GOT3 (cell line): ENCODE measurements around the gene RGR.

Experiments
- DNase-seq: peaks from one replicate; lab custom pipeline; 2025; ENCODE audit warnings: mixed read lengths; lab: John Stamatoyannopoulos, UW

Gene RGR

GRCh38 chr10:84244651-84245270, at the start of gene RGR:
Gene RGR (plus strand): TSS chr10:84245053. CDS start chr10:84245091, 38 bp downstream.
- DNase-seq, result no peak

DNA sequence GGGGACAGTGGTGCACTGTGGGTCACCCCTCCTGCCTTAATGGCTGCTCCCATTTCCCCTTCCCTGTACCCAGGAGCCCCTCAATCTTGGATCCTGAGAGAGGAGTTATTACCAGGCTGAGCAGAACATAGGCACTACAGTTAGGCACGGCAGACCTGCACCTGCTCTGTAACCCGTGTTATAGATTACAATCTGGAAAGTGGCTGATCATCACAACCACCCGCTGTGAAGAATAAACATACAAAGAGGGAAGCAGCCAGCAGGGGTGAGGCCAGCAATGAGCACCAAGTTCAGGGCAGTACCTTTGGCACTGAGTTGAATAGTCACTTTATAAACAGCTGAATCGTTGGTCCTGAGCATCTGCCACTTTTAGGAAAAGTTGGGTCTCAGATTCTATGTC, 48.8 kb upstream of the RGR start:
- DNase-seq, result no peak

- no peak for DNase-seq
These were observed 47.9 kb upstream of the RGR start for GRCh38 chr10:84196941-84197340.

DNA sequence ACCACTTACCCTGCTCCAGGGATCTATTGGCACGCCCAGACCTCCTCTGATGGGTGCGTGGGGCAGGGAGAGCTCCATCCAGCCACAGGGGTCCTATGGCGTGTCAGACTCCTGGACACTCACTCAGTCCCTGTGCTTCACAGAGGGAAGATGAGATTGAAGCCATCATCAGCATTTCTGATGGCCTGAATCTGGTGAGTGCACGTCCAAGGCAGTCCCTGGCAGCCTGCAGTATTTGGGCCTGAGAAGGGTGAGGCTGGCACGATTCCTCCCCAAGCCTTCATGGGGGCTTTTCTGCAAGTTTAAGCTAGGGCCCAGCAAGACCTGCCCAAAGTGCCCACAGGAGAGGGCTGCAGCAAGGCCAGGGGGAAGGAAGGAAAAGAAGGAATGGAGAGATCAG, 47.2 kb upstream of the RGR start:
- DNase-seq, result no peak

DNA sequence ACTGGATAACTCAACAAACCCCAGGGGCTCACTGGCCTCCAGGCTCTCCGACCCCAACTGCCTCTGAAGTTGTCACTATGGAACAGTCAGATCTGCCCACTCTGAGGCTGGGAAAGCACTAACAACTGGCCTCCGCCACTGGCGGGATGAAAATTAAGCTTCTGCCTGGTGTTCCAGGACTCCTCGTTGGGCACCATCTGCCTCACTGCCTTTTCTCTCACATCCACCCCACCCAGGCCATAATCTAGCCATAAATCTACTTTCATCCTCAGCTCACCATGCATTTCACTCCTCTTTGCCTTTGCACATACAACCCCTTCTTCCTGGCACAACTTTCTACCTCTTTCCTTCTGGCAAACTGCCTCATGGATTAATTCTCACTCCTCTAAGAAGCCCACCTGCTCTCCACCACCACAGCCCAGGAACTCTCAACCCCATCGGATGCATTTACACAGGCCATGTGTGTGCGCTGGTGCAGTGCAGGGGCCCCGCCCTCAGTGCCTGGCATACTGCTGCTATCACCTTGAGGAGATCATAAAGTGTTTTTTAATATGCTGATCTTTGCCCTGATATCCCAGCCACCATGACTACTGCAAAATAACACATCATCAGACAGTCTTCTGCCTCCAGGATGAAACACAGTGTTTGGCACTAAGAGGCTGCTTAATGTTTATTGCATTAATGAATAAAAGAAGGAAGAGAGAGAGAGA, 46.5 kb upstream of the RGR start:
- no peak for DNase-seq

DNA sequence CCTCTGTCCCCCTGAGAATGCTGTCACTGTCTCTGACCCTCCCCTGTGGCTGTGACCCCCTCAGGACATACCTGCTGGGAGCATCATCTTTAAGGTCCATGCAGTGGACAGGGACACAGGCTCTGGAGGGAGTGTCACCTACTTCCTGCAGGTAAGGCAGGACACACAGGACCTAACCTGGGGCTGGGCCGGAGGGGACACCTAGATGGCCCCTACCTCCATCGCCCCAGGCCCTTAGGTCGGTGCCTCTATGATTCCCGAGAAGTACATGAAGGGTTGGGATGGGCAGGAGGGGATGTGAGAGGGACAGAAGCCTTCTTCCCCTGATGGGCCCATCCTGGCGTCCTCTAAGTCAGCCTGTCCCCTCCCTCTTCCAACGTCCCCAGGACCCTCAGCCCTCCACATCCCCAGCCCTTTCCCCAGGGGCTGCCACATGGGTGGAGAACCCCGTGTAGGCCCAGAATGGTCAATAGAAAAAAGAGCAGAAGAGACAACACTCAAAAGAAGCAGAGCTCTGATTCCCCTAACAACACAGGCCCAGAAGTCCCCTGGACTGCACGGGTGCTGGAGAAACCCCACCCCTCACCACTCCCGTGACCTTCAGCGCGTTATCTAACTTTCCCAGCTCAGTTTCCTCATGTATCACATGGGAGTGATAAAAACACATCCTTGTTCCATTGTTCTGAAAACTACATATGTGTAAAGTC, 44.2 kb upstream of the RGR start:
- no peak for DNase-seq

DNA sequence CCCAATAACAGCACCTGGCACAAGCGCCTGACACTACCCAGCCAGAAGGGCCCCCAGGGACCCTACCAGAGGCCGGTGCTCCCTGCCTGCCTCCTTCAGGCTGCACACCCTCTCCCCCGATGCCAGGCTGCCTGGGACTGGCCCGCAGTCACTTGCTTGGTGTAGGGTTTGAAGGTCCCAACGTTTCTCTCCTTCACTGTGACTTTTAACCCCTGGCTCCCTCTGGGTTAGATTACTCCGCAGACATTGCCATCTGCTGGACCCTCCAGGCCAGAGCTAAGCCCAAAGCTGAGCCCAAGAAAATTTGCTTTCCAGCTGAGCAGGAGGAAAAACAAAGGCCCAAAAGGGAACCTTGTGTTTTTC, 43.6 kb upstream of the RGR start:
- DNase-seq, result no peak

DNA sequence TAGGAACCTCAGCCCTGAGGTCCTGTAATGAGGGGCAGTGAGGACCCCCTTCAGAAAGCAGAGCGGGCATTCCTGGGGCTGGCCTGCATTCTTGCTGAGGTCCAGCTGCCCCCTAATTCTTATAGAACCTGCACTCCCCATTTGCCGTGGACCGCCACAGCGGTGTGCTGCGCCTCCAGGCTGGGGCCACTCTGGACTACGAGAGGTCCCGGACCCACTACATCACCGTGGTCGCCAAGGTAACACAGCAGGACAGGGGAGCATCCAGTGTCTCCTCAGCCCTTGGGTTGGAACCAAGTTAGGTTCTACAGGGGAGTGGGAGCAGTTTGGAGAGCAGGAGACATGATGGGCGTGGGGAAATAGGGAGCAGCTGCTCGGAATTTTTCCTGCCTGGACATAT, 43.2 kb upstream of the RGR start:
- DNase-seq, result no peak

DNA sequence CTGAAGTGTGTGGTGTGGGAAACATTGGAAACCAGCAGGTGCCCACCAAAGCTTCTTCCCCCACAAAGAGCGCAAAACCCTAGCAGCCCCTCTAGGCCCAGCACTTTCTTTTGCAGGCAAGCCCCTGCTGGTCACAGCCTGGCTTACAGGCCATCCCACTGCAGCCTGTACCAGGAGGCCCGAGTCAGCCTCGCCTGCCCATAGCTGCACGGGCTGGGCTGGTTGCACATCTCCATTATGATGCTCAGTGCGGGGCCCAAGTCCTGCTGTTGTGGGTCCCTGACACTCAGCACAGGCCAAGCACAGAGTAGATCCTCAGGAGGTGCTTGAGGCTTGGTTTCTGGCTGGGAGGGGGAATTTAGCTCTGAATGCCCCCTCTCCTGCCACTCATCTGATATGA, 42.5 kb upstream of the RGR start:
- DNase-seq, result no peak

- DNase-seq, result no peak
These were observed 40.7 kb upstream of the RGR start for GRCh38 chr10:84204122-84204521.

DNA sequence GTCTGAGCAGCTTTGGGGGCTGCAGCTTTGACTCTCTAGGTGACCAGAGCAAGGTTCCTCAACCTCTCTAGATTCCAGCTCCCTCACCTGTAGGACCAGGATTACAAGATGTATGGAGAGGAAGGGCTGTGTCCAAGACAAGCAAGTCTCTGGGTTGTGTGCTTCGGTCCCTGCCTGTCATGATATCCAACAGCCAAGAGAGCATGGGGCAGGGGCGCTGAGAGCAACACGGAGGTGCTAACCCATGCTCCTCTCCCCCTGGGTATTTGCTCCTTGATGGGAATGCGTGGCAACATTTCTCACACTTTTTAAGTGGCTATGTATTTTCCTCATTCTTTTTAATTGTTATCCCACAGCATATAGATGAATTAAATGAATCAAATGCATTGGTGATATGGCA, 40.2 kb upstream of the RGR start:
- no peak for DNase-seq

DNA sequence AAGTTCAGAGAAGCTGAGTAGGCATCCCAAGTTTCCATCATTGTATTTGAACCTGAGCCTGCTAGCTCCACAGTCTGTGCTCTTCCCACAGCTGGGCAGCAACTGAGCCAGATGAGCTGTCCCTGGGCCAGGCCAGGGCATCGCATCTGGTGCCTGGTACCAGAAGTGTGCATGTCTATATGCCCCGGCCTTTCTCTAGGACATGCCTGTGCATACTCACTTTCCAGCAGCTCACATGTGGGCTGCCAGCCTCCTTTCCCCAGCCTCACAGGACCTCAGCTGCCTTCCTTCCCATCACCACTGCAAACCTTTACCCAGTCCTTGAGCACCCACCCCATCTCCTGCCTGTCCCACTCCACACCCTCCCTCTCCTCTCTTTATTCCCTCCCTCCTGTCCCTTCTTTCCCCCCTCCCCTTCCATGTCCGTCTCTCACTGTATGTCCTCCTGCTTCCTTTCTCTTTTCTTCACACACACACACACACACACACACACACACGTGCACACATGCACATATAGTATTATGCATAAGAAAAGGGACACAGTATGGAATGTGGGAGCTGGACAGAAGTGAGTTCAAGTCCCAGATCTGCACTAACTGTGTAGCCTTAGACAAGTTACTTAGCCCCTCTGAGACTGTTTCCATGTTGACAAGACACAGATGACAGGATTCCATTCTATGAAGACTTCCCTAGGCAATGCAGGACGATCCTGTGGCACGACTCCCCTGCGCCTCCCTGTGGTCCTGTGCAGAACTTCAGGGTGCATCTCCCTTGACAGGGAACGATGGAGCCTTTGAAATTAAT, 39.6 kb upstream of the RGR start:
- DNase-seq, result no peak

DNA sequence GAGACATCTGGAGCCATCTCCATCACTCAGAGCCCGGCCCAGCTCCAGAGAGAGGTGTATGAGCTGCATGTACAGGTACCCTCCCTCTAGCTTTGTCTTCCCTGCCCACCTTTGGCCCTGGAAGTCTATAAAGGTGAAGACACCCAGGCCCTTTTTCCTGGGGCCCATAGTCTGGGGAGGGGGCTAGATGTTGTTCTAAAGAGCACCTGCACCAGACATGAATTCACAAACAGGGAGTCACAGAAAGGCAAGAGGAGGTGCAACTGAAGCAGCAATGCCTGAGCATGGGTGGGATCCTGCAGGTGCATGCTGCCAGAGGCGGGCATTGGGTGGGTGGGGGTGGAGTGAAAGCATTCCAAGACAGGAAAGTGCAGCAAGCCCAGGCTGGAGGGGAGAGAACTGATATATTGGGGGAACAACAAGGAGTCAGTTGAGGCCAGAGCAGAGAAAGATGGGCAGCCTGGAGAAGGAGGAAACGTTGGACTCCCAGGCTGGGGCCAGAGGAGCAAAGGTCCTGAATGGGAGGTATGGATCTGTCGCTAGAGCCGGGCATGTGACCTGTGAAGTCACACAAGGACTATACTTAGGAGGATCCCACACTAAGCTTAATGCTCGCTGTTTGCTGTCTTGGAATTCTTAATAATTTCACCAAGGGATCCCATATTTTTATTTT, 38.9 kb upstream of the RGR start:
- DNase-seq, result no peak

GRCh38 chr10:84208023-84208422, 36.8 kb upstream of the RGR start:
- DNase-seq, result no peak

DNA sequence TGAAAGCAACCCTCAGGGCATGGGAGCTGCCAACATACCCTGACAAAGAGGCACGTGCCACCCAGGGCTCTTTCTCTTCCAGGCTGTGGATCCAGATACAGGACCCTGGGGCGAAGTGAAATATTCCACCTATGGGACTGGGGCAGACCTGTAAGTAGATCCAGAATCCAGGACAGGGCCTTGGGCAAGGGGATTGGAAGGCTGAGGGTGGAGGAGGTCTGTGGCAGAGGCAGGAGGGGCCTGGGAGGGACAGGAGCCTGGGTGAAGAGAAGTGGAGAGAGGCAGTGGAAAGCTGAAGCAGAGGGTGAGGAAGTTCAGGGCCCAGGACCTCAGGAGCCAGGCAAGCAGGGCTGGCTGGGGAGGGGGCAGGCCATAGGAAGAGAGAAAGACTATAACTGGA, 33.3 kb upstream of the RGR start:
- DNase-seq, result no peak

DNA sequence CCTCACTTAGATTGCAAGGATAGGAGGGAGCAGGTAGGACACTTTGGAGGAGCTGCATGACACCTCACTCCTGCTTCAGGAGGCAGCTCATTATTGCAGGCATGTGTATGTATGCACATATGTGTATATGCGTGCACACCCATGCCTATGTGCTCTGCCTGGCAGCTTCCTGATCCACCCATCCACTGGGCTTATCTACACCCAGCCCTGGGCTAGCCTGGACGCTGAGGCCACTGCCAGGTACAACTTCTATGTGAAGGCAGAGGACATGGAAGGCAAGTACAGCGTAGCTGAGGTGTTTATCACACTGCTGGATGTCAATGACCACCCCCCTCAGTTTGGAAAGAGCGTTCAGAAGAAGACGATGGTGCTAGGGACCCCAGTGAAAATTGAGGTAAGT, 32.8 kb upstream of the RGR start:
- DNase-seq, result no peak

- no peak for DNase-seq
These were observed 31.8 kb upstream of the RGR start for GRCh38 chr10:84213076-84213475.

DNA sequence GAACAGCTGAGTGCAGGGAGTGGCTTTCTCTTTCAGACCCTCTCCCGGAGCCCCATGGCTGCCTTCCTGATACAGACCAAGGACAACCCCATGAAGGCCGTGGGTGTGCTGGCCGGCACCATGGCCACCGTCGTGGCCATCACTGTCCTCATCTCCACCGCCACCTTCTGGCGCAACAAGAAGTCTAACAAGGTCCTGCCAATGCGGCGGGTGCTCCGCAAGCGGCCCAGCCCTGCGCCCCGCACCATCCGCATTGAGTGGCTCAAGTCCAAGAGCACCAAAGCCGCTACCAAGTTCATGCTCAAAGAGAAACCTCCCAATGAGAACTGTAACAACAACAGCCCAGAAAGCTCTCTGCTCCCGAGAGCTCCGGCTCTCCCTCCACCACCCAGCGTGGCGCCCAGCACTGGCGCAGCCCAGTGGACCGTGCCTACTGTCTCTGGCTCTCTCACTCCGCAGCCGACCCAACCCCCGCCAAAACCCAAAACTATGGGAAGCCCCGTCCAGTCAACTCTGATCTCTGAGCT, 30.7 kb upstream of the RGR start:
- DNase-seq, result no peak

GRCh38 chr10:84214612-84215235, 30.1 kb upstream of the RGR start:
- no peak for DNase-seq

DNA sequence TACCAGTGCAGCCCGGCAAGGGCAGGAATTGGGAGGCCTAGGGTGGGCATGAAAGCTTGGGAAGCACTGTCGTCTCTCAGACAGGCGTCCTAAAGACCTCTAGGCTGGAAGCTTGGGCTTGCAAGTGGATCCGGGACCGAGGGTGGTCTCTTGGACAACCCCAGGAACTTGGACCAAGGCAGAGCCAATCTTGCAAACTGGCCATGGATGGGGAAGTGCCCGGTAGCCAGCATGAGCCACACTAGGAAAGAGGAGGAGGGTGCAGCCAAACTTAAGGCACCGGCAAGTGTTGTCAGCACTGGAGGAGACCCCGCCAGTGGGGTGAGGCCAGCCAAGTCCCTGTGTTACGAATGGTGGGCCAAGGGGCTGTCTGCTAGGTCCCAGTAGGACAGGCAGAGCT, 28.0 kb upstream of the RGR start:
- no peak for DNase-seq

DNA sequence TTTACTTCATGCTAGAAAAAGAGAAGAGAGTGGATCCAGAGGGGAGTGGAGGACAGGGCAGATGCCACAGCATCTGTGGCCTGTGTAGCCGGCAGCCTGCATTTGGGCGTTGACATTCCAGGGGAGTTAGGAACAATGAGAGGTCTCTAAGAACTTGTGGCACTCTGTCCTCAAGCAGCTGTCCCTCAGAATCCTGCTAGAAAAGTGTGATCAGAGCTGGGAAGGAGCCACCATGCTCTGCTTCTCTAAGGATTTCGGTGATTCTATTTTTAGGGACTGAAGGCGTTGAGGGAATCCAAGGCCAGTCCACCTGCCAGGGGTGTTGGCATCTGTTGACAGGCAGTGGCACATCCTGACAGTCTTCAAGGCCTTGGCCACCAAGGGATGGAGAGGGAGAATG, 27.1 kb upstream of the RGR start:
- no peak for DNase-seq
